ENCODE results near the gene DHH.

GRCh38 chr12:49066120-49066519, 28.5 kb downstream of the DHH start:
- no peak for TF ChIP-seq CTCF (IDR thresholded peaks at IDR 0.05 in 2 of 3, conservative IDR thresholded peaks at IDR 0.05 in 1 of 3; ENCODE audit: control insufficient read depth in 2 of 3, extremely low read depth in 1 of 3, insufficient read depth in 1 of 3, low read depth in 3 of 3, low read length in 3 of 3)
- TF ChIP-seq BACH1 (IDR thresholded peaks at IDR 0.05; ENCODE audit: borderline replicate concordance) = no peak
- TF ChIP-seq MEF2B (IDR thresholded peaks at IDR 0.05; ENCODE audit: partially characterized antibody, poor library complexity, severe bottlenecking) = no peak
